Panc1 (cell line): ENCODE results near the gene CD300A. TPM values are rescaled to one million over a fixed set of nuclear protein-coding genes. Genes with fewer than 3 reads are reported as not detected.

ENCODE experiments used
- ATAC-seq: fragments of 200-7000 bp; cut with Tn5 transposase; 2 replicates; pipeline ENCODE4 v1.9.1; 2020; ENCODE audit warnings: mild to moderate bottlenecking, moderate library complexity
- BruUV-seq: library from RNA; stranded (reverse); fragments of 400-500 nt; replicated peaks from 2 replicates; lab custom pipeline; 2021; lab: Mats Ljungman, UMichigan
- CTCF ChIA-PET: fragments of 300-600 bp; sonication (Branson Sonifier 250); formaldehyde crosslinking; loops from one replicate; lab custom pipeline; 2022; ENCODE audit warnings: antibody characterized with exemption; lab: Charles Lee
- POLR2A ChIA-PET: fragments of 300-600 bp; sonication (Branson Sonifier 250); formaldehyde crosslinking; loops from one replicate; lab custom pipeline; 2022; ENCODE audit warnings: antibody characterized with exemption; lab: Charles Lee
- DNase-seq: peaks from one replicate; pipeline ENCODE4 v3.0.0-alpha.2; 2010; ENCODE audit warnings: low read depth, low spot score
- H3K27ac ChIP-seq: 2 replicates; pipeline ENCODE4 v1.5.1; 2011; ENCODE audit warnings: mild to moderate bottlenecking, low read length, inconsistent platforms
- H3K27me3 ChIP-seq: fragments of 200-500 bp; sonication (Bioruptor generic); 2 replicates; pipeline ENCODE4 v1.6.0; 2014; ENCODE audit warnings: low read length, inconsistent platforms; ENCODE audit not compliant: control insufficient read depth, insufficient read depth
- H3K36me3 ChIP-seq: fragments of 200-500 bp; sonication (Bioruptor generic); 2 replicates; pipeline ENCODE4 v1.5.1; 2014; ENCODE audit warnings: inconsistent platforms, mild to moderate bottlenecking, low read length, moderate library complexity; ENCODE audit not compliant: control insufficient read depth, insufficient read depth
- H3K4me1 ChIP-seq: 2 replicates; pipeline ENCODE4 v1.5.1; 2011; ENCODE audit warnings: inconsistent platforms, mild to moderate bottlenecking, low read length, moderate library complexity; ENCODE audit not compliant: control insufficient read depth, insufficient read depth
- H3K4me3 ChIP-seq, 2 experiments: 2 replicates each; pipeline ENCODE4 v1.5.1; 2011 to 2012; ENCODE audit warnings: low read depth in 2 of 2, low read length in 2 of 2, mild to moderate bottlenecking in 2 of 2, inconsistent platforms in 1 of 2, moderate library complexity in 1 of 2
- H3K9me3 ChIP-seq: fragments of 200-500 bp; sonication (Bioruptor generic); 2 replicates; pipeline ENCODE4 v1.5.1; 2014; ENCODE audit warnings: low read depth, mild to moderate bottlenecking, inconsistent platforms, low read length, moderate library complexity; ENCODE audit not compliant: control insufficient read depth, insufficient read depth
- CTCF ChIP-seq: fragments of 450-650 bp; IDR thresholded peaks from 2 replicates; pipeline ENCODE4 v1.5.1; 2017; ENCODE audit warnings: mild to moderate bottlenecking
- REST ChIP-seq, 2 experiments: IDR thresholded peaks; 2 replicates each; pipeline ENCODE4 v1.6.1; 2011 to 2012; ENCODE audit warnings: low read depth in 2 of 2, control low read depth in 1 of 2, low read length in 1 of 2, mild to moderate bottlenecking in 1 of 2, moderate library complexity in 1 of 2; ENCODE audit not compliant: insufficient read depth in 1 of 2
- SIN3A ChIP-seq: IDR thresholded peaks from 2 replicates; pipeline ENCODE4 v1.6.1; 2012; ENCODE audit warnings: low read depth, mild to moderate bottlenecking, low read length, moderate library complexity, borderline replicate concordance; ENCODE audit not compliant: insufficient read depth
- TCF7L2 ChIP-seq: IDR thresholded peaks from 2 replicates; pipeline ENCODE4 v1.6.1; 2011; ENCODE audit warnings: mild to moderate bottlenecking, low read depth, low read length, inconsistent platforms
- in situ Hi-C: cut with HindIII; loops from 2 replicates; pipeline ENCODE4 v1.10.0; 2016; ENCODE audit warnings: low sequenced_read_pairs, low pct_unique_long_range_greater_than_20kb
- intact Hi-C: fragments of 100-400 bp; cut with micrococcal nuclease; formaldehyde crosslinking; loops from one replicate; pipeline ENCODE4 v1.10.0; 2022; ENCODE audit not compliant: unreplicated experiment
- total RNA-seq: library from RNA; stranded (reverse); gene quantifications from one replicate; pipeline ENCODE4 v1.2.1, GENCODE V29; 2021; ENCODE audit not compliant: unreplicated experiment

CD300A gene
- total RNA-seq, 1 experiment from 2014 or later, result 0.21 TPM

- ChIA-PET POLR2A (no interaction called here), CTCF (no interaction called here)
- BruUV-seq, result no TSS peak
- in situ Hi-C loops (no loop called here), intact Hi-C loops (no loop called here)
- H3K27me3 ChIP-seq, result peaks cover 15% of the 10 kb centered on the region
- ATAC-seq, result no peak
- TF ChIP-seq CTCF (no peak), TCF7L2 (no peak)
- H3K36me3 ChIP-seq, result no peaks in the 10 kb centered on the region
- no peak overlapping the region for H3K4me3 ChIP-seq
- H3K9me3 ChIP-seq, result no peaks in the 10 kb centered on the region
- no peaks in the 10 kb centered on the region for H3K4me1 ChIP-seq
- H3K27ac ChIP-seq, result no peak overlapping the region
- no peak for DNase-seq
Measured at GRCh38 chr17:74524653-74525464, 58.4 kb downstream of the CD300A start.

GRCh38 chr17:74525465-74525725 lies 59.0 kb downstream of the CD300A start:
- CTCF ChIA-PET, result no interaction called here

GRCh38 chr17:74525781-74526288 lies 59.4 kb downstream of the CD300A start:
- DNase-seq, result no peak
- POLR2A ChIA-PET, result no interaction called here
- CTCF ChIA-PET, result interaction anchor here (0.6 kb wide), 1 partner anchor 169 kb away, joined by 3 read pairs; no protein-coding TSS in a partner anchor
- H3K27me3 ChIP-seq, result peaks cover 16% of the 10 kb centered on the region
- no TSS peak for BruUV-seq
- TF ChIP-seq REST (IDR thresholded peaks at IDR 0.05; ENCODE audit: insufficient read depth in 1 of 2, low read depth in 2 of 2, low read length in 1 of 2) (no peak), TCF7L2 (no peak)
- ATAC-seq, result no peak
- H3K27ac ChIP-seq, result no peak overlapping the region
- intact Hi-C loops, result no loop called here
- in situ Hi-C loops, result no loop called here
- H3K4me1 ChIP-seq, result no peaks in the 10 kb centered on the region
- H3K9me3 ChIP-seq, result no peaks in the 10 kb centered on the region
- H3K4me3 ChIP-seq, result no peak overlapping the region
- H3K36me3 ChIP-seq, result no peaks in the 10 kb centered on the region

More at GRCh38 chr17:74525465-74525725, 59.0 kb downstream of the CD300A start:
- peaks cover 16% of the 10 kb centered on the region for H3K27me3 ChIP-seq
- no peaks in the 10 kb centered on the region for H3K4me1 ChIP-seq
- no peak overlapping the region for H3K4me3 ChIP-seq
- BruUV-seq, result no TSS peak
- no peak for ATAC-seq
- H3K9me3 ChIP-seq, result no peaks in the 10 kb centered on the region
- H3K27ac ChIP-seq, result no peak overlapping the region
- in situ Hi-C loops, result no loop called here
- intact Hi-C loops, result no loop called here
- no peaks in the 10 kb centered on the region for H3K36me3 ChIP-seq
- no peak for TF ChIP-seq CTCF
- TF ChIP-seq SIN3A, result no peak
- DNase-seq, result no peak
- POLR2A ChIA-PET, result no interaction called here
